AG10803 (cell line): Measurements from ENCODE around the gene TDRD1.
"Not testable (repeated sequence)": the region's sequence is repeated elsewhere in the genome, so short reads cannot be mapped to it uniquely, and the experiment has no call there.

Source experiments
- DNase-seq: peaks from one replicate; pipeline ENCODE4 v3.0.0; 2010; ENCODE audit warnings: low read depth
- H3K4me3 ChIP-seq: 2 replicates; pipeline ENCODE4 v1.5.1; 2011; ENCODE audit warnings: mild to moderate bottlenecking, low read length, control low read depth
- TF ChIP-seq, protein P1 (sequence below): conservative IDR thresholded peaks from 2 replicates; pipeline ENCODE4 v1.5.1; 2011; ENCODE audit warnings: mild to moderate bottlenecking, low read length, control low read depth, inconsistent platforms

Gene TDRD1

DNA sequence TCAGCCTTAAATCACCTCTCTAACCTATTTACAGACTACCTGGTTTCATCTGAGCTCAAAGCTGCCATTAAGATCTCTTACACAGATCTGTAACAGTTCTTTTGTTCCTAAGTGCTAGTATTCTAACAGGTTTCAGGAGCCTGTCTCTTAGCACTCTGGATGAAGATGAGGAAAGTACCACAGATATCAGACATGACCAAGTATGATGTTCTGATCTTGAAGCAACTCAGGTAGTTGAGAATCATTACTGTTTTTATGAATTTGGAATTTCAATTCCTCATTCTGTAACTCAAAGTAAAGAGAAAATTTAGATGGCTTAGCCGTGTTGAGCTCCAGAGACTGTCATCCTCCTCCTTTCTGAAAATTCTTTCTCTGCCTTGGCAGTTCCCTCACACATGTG, 36.0 kb upstream of the TDRD1 start:
- TF ChIP-seq, protein P1, sequence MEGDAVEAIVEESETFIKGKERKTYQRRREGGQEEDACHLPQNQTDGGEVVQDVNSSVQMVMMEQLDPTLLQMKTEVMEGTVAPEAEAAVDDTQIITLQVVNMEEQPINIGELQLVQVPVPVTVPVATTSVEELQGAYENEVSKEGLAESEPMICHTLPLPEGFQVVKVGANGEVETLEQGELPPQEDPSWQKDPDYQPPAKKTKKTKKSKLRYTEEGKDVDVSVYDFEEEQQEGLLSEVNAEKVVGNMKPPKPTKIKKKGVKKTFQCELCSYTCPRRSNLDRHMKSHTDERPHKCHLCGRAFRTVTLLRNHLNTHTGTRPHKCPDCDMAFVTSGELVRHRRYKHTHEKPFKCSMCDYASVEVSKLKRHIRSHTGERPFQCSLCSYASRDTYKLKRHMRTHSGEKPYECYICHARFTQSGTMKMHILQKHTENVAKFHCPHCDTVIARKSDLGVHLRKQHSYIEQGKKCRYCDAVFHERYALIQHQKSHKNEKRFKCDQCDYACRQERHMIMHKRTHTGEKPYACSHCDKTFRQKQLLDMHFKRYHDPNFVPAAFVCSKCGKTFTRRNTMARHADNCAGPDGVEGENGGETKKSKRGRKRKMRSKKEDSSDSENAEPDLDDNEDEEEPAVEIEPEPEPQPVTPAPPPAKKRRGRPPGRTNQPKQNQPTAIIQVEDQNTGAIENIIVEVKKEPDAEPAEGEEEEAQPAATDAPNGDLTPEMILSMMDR: no peak
- H3K4me3 ChIP-seq: no peak overlapping the region
- DNase-seq: no peak

DNA sequence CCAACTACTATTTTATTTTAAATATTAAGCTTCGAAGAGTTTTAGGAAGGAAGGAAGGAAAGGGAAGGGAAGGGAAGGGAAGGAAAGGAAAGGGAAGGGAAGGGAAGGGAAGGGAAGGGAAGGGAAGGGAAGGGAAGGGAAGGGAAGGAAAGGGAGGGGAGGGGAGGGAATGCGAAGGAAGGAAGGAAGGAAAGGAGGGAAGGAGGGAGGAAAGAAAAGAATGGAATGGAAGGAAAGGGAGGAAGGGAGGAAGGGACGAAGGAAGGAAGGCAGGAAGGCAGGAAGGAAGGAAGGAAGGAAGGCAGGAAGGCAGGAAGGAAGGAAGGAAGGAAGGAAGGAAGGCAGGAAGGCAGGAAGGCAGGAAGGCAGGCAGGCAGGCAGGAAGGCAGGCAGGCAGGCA, 29.7 kb upstream of the TDRD1 start:
- H3K4me3 ChIP-seq, DNase-seq: not testable (repeated sequence)

DNA sequence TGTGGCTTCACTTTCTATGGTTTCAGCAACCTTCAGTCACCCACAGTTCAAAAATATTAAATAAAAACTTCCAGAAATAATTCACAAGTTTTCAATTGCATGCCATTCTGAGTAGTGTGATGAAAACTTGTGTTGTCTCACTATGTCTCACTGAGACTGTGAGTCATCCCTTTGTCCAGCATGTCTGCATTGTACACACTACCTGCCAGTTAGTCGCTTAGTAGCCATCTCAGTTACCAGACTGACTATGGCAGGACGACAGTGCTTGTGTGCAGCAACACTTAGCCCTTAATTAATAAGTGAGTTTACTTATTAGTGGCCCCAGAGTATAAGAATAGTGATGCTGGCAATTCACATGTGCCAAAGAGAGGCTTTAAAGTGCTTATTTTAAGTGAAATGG, 27.7 kb upstream of the TDRD1 start:
- TF ChIP-seq, protein P1: no peak
- peak; percentile 81 for DNase-seq
- no peak overlapping the region for H3K4me3 ChIP-seq

DNA sequence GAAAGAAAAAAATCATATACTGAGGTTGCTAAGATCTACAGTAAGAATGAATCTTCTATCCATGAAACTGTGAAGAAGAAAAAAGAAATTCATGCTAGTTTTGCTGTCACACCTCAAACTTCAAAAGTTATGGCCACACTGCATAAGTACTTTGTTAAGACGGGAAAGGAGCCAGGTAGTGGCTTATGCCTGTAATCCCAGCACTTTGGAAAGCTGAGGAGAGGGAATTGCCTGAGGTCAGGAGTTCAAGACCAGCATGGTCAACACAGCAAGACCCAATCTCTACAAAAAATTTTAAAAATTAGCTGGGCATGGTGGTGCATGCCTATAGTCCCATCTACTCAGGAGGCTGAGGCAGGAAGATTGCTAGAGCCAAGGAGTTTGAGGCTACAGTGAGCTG, 27.3 kb upstream of the TDRD1 start:
- H3K4me3 ChIP-seq: no peak overlapping the region
- no peak for DNase-seq
- TF ChIP-seq, protein P1: no peak

DNA sequence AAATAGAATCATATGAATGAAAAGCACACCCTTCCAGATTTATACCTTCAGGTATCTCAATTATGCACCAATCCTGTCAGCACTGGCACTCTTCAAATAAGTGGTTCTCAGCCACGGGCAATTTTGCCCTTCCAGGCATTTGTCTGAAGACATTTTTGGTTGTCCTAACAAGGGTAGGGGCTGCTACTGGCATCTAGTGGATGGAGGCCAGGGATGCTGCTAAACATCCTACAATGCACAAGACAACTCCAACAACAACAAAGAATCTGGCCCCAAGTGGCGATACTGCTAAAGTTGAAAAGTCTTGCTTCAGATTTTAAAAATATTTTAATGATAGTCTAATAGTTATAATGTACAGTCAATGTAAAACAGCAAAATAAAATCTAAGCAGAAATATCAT, 21.2 kb upstream of the TDRD1 start:
- TF ChIP-seq, protein P1: no peak
- no peak overlapping the region for H3K4me3 ChIP-seq
- no peak for DNase-seq

DNA sequence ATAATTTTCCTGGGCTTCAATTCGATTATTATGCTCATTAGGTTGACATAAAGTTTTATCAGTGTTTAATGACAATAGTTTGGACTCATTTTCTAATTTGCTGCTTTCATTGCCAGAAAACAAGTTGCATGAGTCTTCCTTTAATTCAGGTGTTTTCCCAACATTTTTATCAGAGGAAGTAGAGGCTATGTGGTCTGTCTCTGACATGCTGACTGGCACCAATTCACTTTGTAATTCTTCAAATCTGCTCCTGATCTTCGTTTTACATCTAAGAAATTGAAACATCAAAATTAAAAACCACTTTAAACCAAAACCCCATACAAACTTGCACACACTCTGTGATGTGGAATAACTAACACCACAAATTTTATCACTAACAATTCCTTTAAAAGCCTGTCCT, 16.1 kb upstream of the TDRD1 start:
- TF ChIP-seq, protein P1: no peak
- DNase-seq: no peak
- H3K4me3 ChIP-seq: no peak overlapping the region

DNA sequence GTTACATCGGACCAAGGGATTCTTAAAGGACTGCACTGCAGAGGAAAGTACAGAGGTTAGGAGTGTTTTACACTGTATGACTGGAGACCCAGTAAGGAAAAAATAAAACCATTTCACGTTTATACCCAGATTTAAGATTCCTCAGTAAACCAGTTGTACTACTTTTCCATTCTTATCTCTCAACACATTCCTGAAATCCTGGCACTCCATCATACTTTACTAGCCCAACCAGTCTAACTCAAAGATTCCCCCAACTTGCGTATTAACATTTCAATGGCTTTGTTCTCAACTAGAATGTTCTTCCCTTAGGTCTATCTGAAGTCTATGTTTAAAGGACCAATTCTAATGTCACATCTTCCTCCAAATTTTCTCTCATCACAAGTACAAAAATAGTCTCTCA, 13.1 kb upstream of the TDRD1 start:
- TF ChIP-seq, protein P1: no peak
- no peak for DNase-seq
- H3K4me3 ChIP-seq: no peak overlapping the region

DNA sequence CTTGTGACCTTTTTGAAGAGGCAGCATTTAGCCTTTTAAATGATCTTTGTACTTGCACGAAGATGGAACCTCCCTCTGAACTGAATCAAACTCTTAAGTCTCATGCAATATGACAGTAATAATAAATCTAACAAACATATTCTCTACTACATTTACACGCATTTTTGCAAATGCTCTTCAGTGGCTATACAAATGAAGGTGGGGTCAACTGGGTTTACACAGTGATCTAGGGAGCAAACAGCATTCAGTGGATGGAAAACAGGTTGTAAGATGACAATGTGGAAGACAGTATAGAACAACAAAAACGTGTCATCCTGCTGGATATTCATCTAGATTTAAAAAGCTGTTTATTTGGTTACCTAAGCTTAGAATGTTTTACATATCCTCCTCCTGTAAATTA, 12.7 kb upstream of the TDRD1 start:
- DNase-seq: no peak
- H3K4me3 ChIP-seq: no peak overlapping the region
- TF ChIP-seq, protein P1: no peak
